ENCODE measurements around the gene DPM1.

Gene DPM1

GRCh38 chr20:50921803-50922501, 36.4 kb downstream of the DPM1 start:
- TF ChIP-seq CTCF (conservative IDR thresholded peaks at IDR 0.05; ENCODE audit: low read depth, low read length) = no peak
- Histone ChIP-seq H3K36me3 (ENCODE audit: insufficient read depth) (peaks cover 17% of the 10 kb centered on the region; the same call in 1 of the 2 replicates), H3K4me3 (IDR thresholded peaks at IDR 0.05; ENCODE audit: insufficient read depth, low read depth, low read length) (no peak overlapping the region), H3K27ac (peak overlapping the region; percentile 12; the same call in 1 of the 2 replicates), H3K4me1 (ENCODE audit: low read depth, poor library complexity, severe bottlenecking) (peaks cover 77% of the 10 kb centered on the region), H2AFZ (ENCODE audit: low read depth) (no peak overlapping the region), H3K79me2 (ENCODE audit: insufficient read depth, low read depth) (peaks cover 100% of the 10 kb centered on the region), H4K20me1 (ENCODE audit: insufficient read depth) (peaks cover 88% of the 10 kb centered on the region), H3K27me3 (ENCODE audit: insufficient read depth, low read depth) (no peaks in the 10 kb centered on the region), H3K9ac (no peak overlapping the region), H3K4me2 (no peak overlapping the region; the same call in 1 of the 2 replicates)

- no peak for TF ChIP-seq CTCF (conservative IDR thresholded peaks at IDR 0.05; ENCODE audit: low read depth, low read length)
- H2AFZ ChIP-seq (ENCODE audit: low read depth) = no peak overlapping the region
- H3K4me3 ChIP-seq (IDR thresholded peaks at IDR 0.05; ENCODE audit: insufficient read depth, low read depth, low read length) = no peak overlapping the region
- peaks cover 17% of the 10 kb centered on the region; the same call in 1 of the 2 replicates for H3K36me3 ChIP-seq (ENCODE audit: insufficient read depth)
- no peak overlapping the region for H3K4me2 ChIP-seq
- H3K9ac ChIP-seq = no peak overlapping the region
- peak overlapping the region; percentile 0; the same call in 1 of the 2 replicates for H3K27ac ChIP-seq
- H3K79me2 ChIP-seq (ENCODE audit: insufficient read depth, low read depth) = peaks cover 100% of the 10 kb centered on the region
- H3K27me3 ChIP-seq (ENCODE audit: insufficient read depth, low read depth) = no peaks in the 10 kb centered on the region
- H4K20me1 ChIP-seq (ENCODE audit: insufficient read depth) = peaks cover 88% of the 10 kb centered on the region
- H3K4me1 ChIP-seq (ENCODE audit: low read depth, poor library complexity, severe bottlenecking) = peaks cover 75% of the 10 kb centered on the region
Observed at GRCh38 chr20:50920997-50921396, 37.3 kb downstream of the DPM1 start.

GRCh38 chr20:50919567-50919966, 38.8 kb downstream of the DPM1 start:
- Histone ChIP-seq H3K36me3 (ENCODE audit: insufficient read depth) (peaks cover 17% of the 10 kb centered on the region; the same call in 1 of the 2 replicates), H3K27ac (no peak overlapping the region), H3K4me1 (ENCODE audit: low read depth, poor library complexity, severe bottlenecking) (peaks cover 75% of the 10 kb centered on the region)

GRCh38 chr20:50918403-50918802, 39.9 kb downstream of the DPM1 start:
- H3K27me3 ChIP-seq (ENCODE audit: insufficient read depth, low read depth) = no peaks in the 10 kb centered on the region
- H4K20me1 ChIP-seq (ENCODE audit: insufficient read depth) = peaks cover 79% of the 10 kb centered on the region
- H3K4me3 ChIP-seq (IDR thresholded peaks at IDR 0.05; ENCODE audit: insufficient read depth, low read depth, low read length) = no peak overlapping the region
- no peak overlapping the region for H2AFZ ChIP-seq (ENCODE audit: low read depth)
- H3K36me3 ChIP-seq (ENCODE audit: insufficient read depth) = peaks cover 11% of the 10 kb centered on the region; the same call in 1 of the 2 replicates
- H3K4me1 ChIP-seq (ENCODE audit: low read depth, poor library complexity, severe bottlenecking) = peaks cover 76% of the 10 kb centered on the region
- H3K79me2 ChIP-seq (ENCODE audit: insufficient read depth, low read depth) = peaks cover 100% of the 10 kb centered on the region
- TF ChIP-seq CTCF (conservative IDR thresholded peaks at IDR 0.05; ENCODE audit: low read depth, low read length) = no peak
- no peak overlapping the region for H3K9ac ChIP-seq
- H3K27ac ChIP-seq = no peak overlapping the region
- no peak overlapping the region for H3K4me2 ChIP-seq

More at GRCh38 chr20:50919567-50919966, 38.8 kb downstream of the DPM1 start:
- Histone ChIP-seq H3K9ac (no peak overlapping the region), H3K79me2 (ENCODE audit: insufficient read depth, low read depth) (peaks cover 100% of the 10 kb centered on the region), H3K4me2 (no peak overlapping the region), H2AFZ (ENCODE audit: low read depth) (no peak overlapping the region), H3K4me3 (IDR thresholded peaks at IDR 0.05; ENCODE audit: insufficient read depth, low read depth, low read length) (no peak overlapping the region), H3K27me3 (ENCODE audit: insufficient read depth, low read depth) (no peaks in the 10 kb centered on the region), H4K20me1 (ENCODE audit: insufficient read depth) (peaks cover 85% of the 10 kb centered on the region)
- no peak for TF ChIP-seq CTCF (conservative IDR thresholded peaks at IDR 0.05; ENCODE audit: low read depth, low read length)

All from KMS-11 (cell line).